ENCODE data around the gene ADPGK. TPM values are rescaled to one million over a fixed set of nuclear protein-coding genes. Genes with fewer than 3 reads are reported as not detected.
A peak's percentile ranks its signal among the peaks of the same experiment; 100 is the strongest.
"Not testable (repeated sequence)": the region's sequence is repeated elsewhere in the genome, so short reads cannot be mapped to it uniquely, and the experiment has no call there.

Gene ADPGK
- total RNA-seq, 1 experiment from 2014 or later, result 56.8 TPM

- no peak for DNase-seq (ENCODE audit: extremely low read depth, low read depth)
Measured at GRCh38 chr15:72754096-72754495, 29.5 kb downstream of the ADPGK start.

GRCh38 chr15:72751751-72752455 is 31.7 kb downstream of the ADPGK start:
- no peak for DNase-seq (ENCODE audit: extremely low read depth, low read depth)

GRCh38 chr15:72749700-72750099 is 33.9 kb downstream of the ADPGK start:
- no peak for DNase-seq (ENCODE audit: extremely low read depth, low read depth)

- no peak for DNase-seq (ENCODE audit: extremely low read depth, low read depth)
Measured at GRCh38 chr15:72740219-72740618, 43.3 kb downstream of the ADPGK start.

GRCh38 chr15:72737723-72738122 is 45.8 kb downstream of the ADPGK start:
- no peak for DNase-seq (ENCODE audit: extremely low read depth, low read depth)

GRCh38 chr15:72737061-72737460 is 46.5 kb downstream of the ADPGK start:
- DNase-seq (ENCODE audit: extremely low read depth, low read depth), result no peak

GRCh38 chr15:72735111-72735510 is 48.4 kb downstream of the ADPGK start:
- DNase-seq (ENCODE audit: extremely low read depth, low read depth), result no peak

GRCh38 chr15:72733941-72734738 is 49.4 kb downstream of the ADPGK start:
- DNase-seq (ENCODE audit: extremely low read depth, low read depth), result no peak

- no peak for DNase-seq (ENCODE audit: extremely low read depth, low read depth)
Measured at GRCh38 chr15:72732516-72732915, 51.0 kb downstream of the ADPGK start.

- no peak for DNase-seq (ENCODE audit: extremely low read depth, low read depth)
Measured at GRCh38 chr15:72732086-72732485, 51.5 kb downstream of the ADPGK start.

- DNase-seq (ENCODE audit: extremely low read depth, low read depth), result no peak
Measured at GRCh38 chr15:72728821-72729220, 54.7 kb downstream of the ADPGK start.

- not testable (repeated sequence) for DNase-seq (ENCODE audit: extremely low read depth, low read depth)
Measured at GRCh38 chr15:72728249-72728648, 55.3 kb downstream of the ADPGK start.

GRCh38 chr15:72727154-72727553 is 56.4 kb downstream of the ADPGK start:
- no peak for DNase-seq (ENCODE audit: extremely low read depth, low read depth)

- DNase-seq (ENCODE audit: extremely low read depth, low read depth), result not testable (repeated sequence)
Measured at GRCh38 chr15:72725851-72726250, 57.7 kb downstream of the ADPGK start.

- no peak for DNase-seq (ENCODE audit: extremely low read depth, low read depth)
Measured at GRCh38 chr15:72725446-72725845, 58.1 kb downstream of the ADPGK start.

GRCh38 chr15:72724028-72724427 is 59.5 kb downstream of the ADPGK start:
- DNase-seq (ENCODE audit: extremely low read depth, low read depth), result no peak

GRCh38 chr15:72722071-72722696 is 61.4 kb downstream of the ADPGK start:
- DNase-seq (ENCODE audit: extremely low read depth, low read depth), result peak; percentile 52

- not testable (repeated sequence) for DNase-seq (ENCODE audit: extremely low read depth, low read depth)
Measured at GRCh38 chr15:72708551-72709303, 74.8 kb downstream of the ADPGK start.

- no peak for DNase-seq (ENCODE audit: extremely low read depth, low read depth)
Measured at GRCh38 chr15:72706266-72706665, 77.3 kb downstream of the ADPGK start.
